Peyer's patch (tissue), 4 donors: Measurements from ENCODE around the gene NPC1. TPM values are rescaled to one million over a fixed set of nuclear protein-coding genes. Genes with fewer than 3 reads are reported as not detected.

Source experiments
- DNase-seq, 3 donors: peaks; one replicate each; pipeline ENCODE4 v3.0.0-alpha.2; 2017 to 2019
- H3K27ac ChIP-seq, 4 donors: fragments of 200-600 bp; sonication (generic); one replicate each; pipeline ENCODE4 v1.5.1; 2016 to 2019
- H3K27me3 ChIP-seq, 2 donors: fragments of 200-600 bp; sonication (generic); one replicate each; pipeline ENCODE4 v1.5.1; 2019
- H3K36me3 ChIP-seq, 3 donors: fragments of 200-600 bp; sonication (generic); one replicate each; pipeline ENCODE4 v1.5.1; 2016 to 2019
- H3K4me1 ChIP-seq, 4 donors: fragments of 200-600 bp; sonication (generic); one replicate each; pipeline ENCODE4 v1.5.1; 2016 to 2019
- H3K4me3 ChIP-seq, 4 donors: fragments of 200-600 bp; sonication (generic); 1 replicate in 3 of 4; 2 replicates in 1 of 4; pipeline ENCODE4 v1.5.1; 2016 to 2019; ENCODE audit warnings: mild to moderate bottlenecking in 1 of 4
- H3K9me3 ChIP-seq, 4 donors: fragments of 200-600 bp; sonication (generic); one replicate each; pipeline ENCODE4 v1.5.1; 2016 to 2019; ENCODE audit warnings: mild to moderate bottlenecking in 1 of 4
- CTCF ChIP-seq, 6 experiments: fragments of 450-650 bp in 4 of 6; fragments of 200-600 bp in 2 of 6; sonication (generic) in 1 of 6; IDR thresholded peaks; one replicate each; pipeline ENCODE4 v1.5.1; 2017 to 2019; ENCODE audit warnings: antibody characterized with exemption in 6 of 6, mild to moderate bottlenecking in 3 of 6, moderate library complexity in 1 of 6
- POLR2A ChIP-seq, 2 donors: fragments of 450-650 bp; IDR thresholded peaks; one replicate each; pipeline ENCODE4 v1.5.1; 2017; ENCODE audit warnings: antibody characterized with exemption in 2 of 2, mild to moderate bottlenecking in 2 of 2, moderate library complexity in 2 of 2
- total RNA-seq, 4 donors: library from RNA; depleted of rRNA; stranded (reverse); fragments of >200 nt; gene quantifications; one replicate each; pipeline ENCODE4 v1.1.0, GENCODE V29; 2016

Gene NPC1
- total RNA-seq, 4 donors from 2014 or later, result 62.7 to 80.1 (median 71.3) TPM

- H3K27me3 ChIP-seq, result no peaks in the 10 kb centered on the region
- H3K4me1 ChIP-seq, result peaks cover 0 to 5% (median 1%) of the 10 kb centered on the region in 4 donors
- no peaks in the 10 kb centered on the region for H3K9me3 ChIP-seq
- H3K36me3 ChIP-seq, result peaks cover 0 to 86% (median 0%) of the 10 kb centered on the region in 3 donors
- no peak for TF ChIP-seq POLR2A (IDR thresholded peaks at IDR 0.05)
- TF ChIP-seq CTCF (IDR thresholded peaks at IDR 0.05), result no peak
- no peak overlapping the region for H3K27ac ChIP-seq
- H3K4me3 ChIP-seq, result no peak overlapping the region
- DNase-seq, result no peak
Observed at GRCh38 chr18:23551978-23552377, 34.3 kb downstream of the NPC1 start.

- H3K27me3 ChIP-seq, result no peaks in the 10 kb centered on the region
- no peak overlapping the region for H3K27ac ChIP-seq
- DNase-seq, result no peak
- peaks cover 0 to 5% (median 1%) of the 10 kb centered on the region in 4 donors for H3K4me1 ChIP-seq
- no peak for TF ChIP-seq POLR2A (IDR thresholded peaks at IDR 0.05)
- no peak for TF ChIP-seq CTCF (IDR thresholded peaks at IDR 0.05)
- H3K36me3 ChIP-seq, result peaks cover 0 to 83% (median 0%) of the 10 kb centered on the region in 3 donors
- H3K4me3 ChIP-seq, result no peak overlapping the region
- no peaks in the 10 kb centered on the region for H3K9me3 ChIP-seq
Observed at GRCh38 chr18:23550898-23551297, 35.4 kb downstream of the NPC1 start.

GRCh38 chr18:23548719-23549118, 37.6 kb downstream of the NPC1 start:
- no peak overlapping the region for H3K4me3 ChIP-seq
- TF ChIP-seq POLR2A (IDR thresholded peaks at IDR 0.05) (no peak), CTCF (IDR thresholded peaks at IDR 0.05) (no peak)
- H3K9me3 ChIP-seq, result no peaks in the 10 kb centered on the region
- DNase-seq, result no peak
- H3K36me3 ChIP-seq, result peaks cover 0 to 76% (median 3%) of the 10 kb centered on the region in 3 donors
- no peaks in the 10 kb centered on the region for H3K27me3 ChIP-seq
- H3K27ac ChIP-seq, result no peak overlapping the region
- peaks cover 0 to 5% (median 1%) of the 10 kb centered on the region in 4 donors for H3K4me1 ChIP-seq

GRCh38 chr18:23548275-23548674, 38.0 kb downstream of the NPC1 start:
- Histone ChIP-seq H3K36me3 (peaks cover 0 to 76% (median 3%) of the 10 kb centered on the region in 3 donors), H3K4me3 (no peak overlapping the region), H3K4me1 (peaks cover 0 to 5% (median 1%) of the 10 kb centered on the region in 4 donors), H3K27ac (peak overlapping the region in 2 of 4 donors; percentile 12 to 45), H3K27me3 (no peaks in the 10 kb centered on the region), H3K9me3 (no peaks in the 10 kb centered on the region)
- TF ChIP-seq CTCF (IDR thresholded peaks at IDR 0.05), result no peak
- TF ChIP-seq POLR2A (IDR thresholded peaks at IDR 0.05), result no peak
- no peak for DNase-seq

- TF ChIP-seq POLR2A (IDR thresholded peaks at IDR 0.05) (no peak), CTCF (IDR thresholded peaks at IDR 0.05) (no peak)
- peak in 1 of 3 donors; percentile 74 for DNase-seq
- Histone ChIP-seq H3K4me3 (no peak overlapping the region), H3K36me3 (peaks cover 0 to 76% (median 3%) of the 10 kb centered on the region in 3 donors), H3K27ac (peak overlapping the region in 2 of 4 donors; percentile 12 to 45), H3K4me1 (peaks cover 0 to 5% (median 1%) of the 10 kb centered on the region in 4 donors), H3K9me3 (no peaks in the 10 kb centered on the region), H3K27me3 (no peaks in the 10 kb centered on the region)
Observed at GRCh38 chr18:23547846-23548245, 38.5 kb downstream of the NPC1 start.

- H3K4me3 ChIP-seq, result no peak overlapping the region
- no peak overlapping the region for H3K27ac ChIP-seq
- H3K36me3 ChIP-seq, result peaks cover 0 to 76% (median 3%) of the 10 kb centered on the region in 3 donors
- no peaks in the 10 kb centered on the region for H3K27me3 ChIP-seq
- no peaks in the 10 kb centered on the region for H3K9me3 ChIP-seq
- TF ChIP-seq CTCF (IDR thresholded peaks at IDR 0.05) (no peak), POLR2A (IDR thresholded peaks at IDR 0.05) (no peak)
- peaks cover 0 to 5% (median 1%) of the 10 kb centered on the region in 4 donors for H3K4me1 ChIP-seq
- DNase-seq, result no peak
Observed at GRCh38 chr18:23547306-23547705, 39.0 kb downstream of the NPC1 start.
